Measurements from ENCODE around the gene CTPS1. TPM values are rescaled to one million over a fixed set of nuclear protein-coding genes. Genes with fewer than 3 reads are reported as not detected.

The CTPS1 gene
- total RNA-seq, 1 experiment from 2014 or later = 85.9 TPM

- no peaks in the 10 kb centered on the region for H3K4me1 Mint-ChIP-seq (ENCODE audit: low read depth, unreplicated experiment)
- H3K27me3 Mint-ChIP-seq (ENCODE audit: unreplicated experiment) = no peaks in the 10 kb centered on the region
- intact Hi-C loops (cut with micrococcal nuclease; ENCODE audit: unreplicated experiment) = no loop called here
- H3K9me3 Mint-ChIP-seq (ENCODE audit: low read depth, unreplicated experiment) = no peaks in the 10 kb centered on the region
- TF ChIP-seq, protein P1, sequence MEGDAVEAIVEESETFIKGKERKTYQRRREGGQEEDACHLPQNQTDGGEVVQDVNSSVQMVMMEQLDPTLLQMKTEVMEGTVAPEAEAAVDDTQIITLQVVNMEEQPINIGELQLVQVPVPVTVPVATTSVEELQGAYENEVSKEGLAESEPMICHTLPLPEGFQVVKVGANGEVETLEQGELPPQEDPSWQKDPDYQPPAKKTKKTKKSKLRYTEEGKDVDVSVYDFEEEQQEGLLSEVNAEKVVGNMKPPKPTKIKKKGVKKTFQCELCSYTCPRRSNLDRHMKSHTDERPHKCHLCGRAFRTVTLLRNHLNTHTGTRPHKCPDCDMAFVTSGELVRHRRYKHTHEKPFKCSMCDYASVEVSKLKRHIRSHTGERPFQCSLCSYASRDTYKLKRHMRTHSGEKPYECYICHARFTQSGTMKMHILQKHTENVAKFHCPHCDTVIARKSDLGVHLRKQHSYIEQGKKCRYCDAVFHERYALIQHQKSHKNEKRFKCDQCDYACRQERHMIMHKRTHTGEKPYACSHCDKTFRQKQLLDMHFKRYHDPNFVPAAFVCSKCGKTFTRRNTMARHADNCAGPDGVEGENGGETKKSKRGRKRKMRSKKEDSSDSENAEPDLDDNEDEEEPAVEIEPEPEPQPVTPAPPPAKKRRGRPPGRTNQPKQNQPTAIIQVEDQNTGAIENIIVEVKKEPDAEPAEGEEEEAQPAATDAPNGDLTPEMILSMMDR (IDR thresholded peaks at IDR 0.05; ENCODE audit: unreplicated experiment) = no peak
- no peak overlapping the region for H3K27ac Mint-ChIP-seq (ENCODE audit: unreplicated experiment)
- DNase-seq = no peak
- no peak overlapping the region for H3K4me3 Mint-ChIP-seq (ENCODE audit: low read depth, unreplicated experiment)
- no TSS peak for BruUV-seq (replicated peaks)
- peaks cover 45% of the 10 kb centered on the region for H3K36me3 Mint-ChIP-seq (ENCODE audit: insufficient read depth, unreplicated experiment)
- CTCF ChIA-PET = no interaction called here
Measured at GRCh38 chr1:41028034-41028642, 48.6 kb downstream of the CTPS1 start.

DNA sequence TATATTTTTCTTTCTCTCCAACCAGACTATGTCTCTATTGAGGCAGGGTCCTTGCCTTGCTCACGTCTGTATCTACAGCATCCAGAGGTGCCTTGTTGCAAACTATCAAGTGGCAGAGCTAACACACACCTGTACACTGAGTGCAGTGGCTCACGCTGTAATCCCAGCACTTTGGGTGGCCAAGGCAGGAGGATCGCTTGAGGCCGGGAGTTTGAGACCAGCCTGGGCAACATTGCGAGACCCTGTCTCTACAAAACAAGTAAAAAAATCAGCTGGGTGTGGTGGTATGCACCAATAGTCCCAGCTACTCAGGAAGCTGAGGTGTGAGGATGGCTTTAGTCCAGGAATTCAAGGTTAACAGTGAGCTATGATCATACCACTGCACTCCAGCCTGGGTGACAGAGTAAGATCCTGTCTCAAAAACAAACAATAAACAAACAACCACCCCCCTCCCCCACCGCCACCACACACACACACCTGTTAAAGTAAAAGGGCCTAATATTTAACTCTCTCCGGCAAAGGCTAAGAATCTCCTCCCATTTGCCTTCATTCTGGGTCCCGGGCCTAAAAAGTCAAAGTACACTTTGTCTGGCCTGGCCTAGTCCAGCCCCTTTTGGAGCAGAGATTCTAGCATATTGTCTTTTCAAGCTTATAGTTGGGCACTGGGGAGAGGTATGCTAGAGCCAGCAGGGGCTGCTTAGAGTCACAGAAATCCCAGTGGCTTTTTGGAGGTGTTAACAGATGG, 51.5 kb downstream of the CTPS1 start:
- H3K9me3 Mint-ChIP-seq (ENCODE audit: low read depth, unreplicated experiment) = no peaks in the 10 kb centered on the region
- no peak for DNase-seq
- no peak overlapping the region for H3K4me3 Mint-ChIP-seq (ENCODE audit: low read depth, unreplicated experiment)
- H3K27me3 Mint-ChIP-seq (ENCODE audit: unreplicated experiment) = no peaks in the 10 kb centered on the region
- no TSS peak for BruUV-seq (replicated peaks)
- intact Hi-C loops (cut with micrococcal nuclease; ENCODE audit: unreplicated experiment) = loop anchor here (10.0 kb wide), 1 partner anchor 94 kb away; no protein-coding TSS in a partner anchor
- no peak overlapping the region for H3K27ac Mint-ChIP-seq (ENCODE audit: unreplicated experiment)
- TF ChIP-seq, protein P1 (IDR thresholded peaks at IDR 0.05; ENCODE audit: unreplicated experiment) = no peak
- H3K4me1 Mint-ChIP-seq (ENCODE audit: low read depth, unreplicated experiment) = no peaks in the 10 kb centered on the region
- CTCF ChIA-PET = interaction anchor here (0.6 kb wide), 1 partner anchor 83 kb away, joined by 5 read pairs; no protein-coding TSS in a partner anchor
- peaks cover 39% of the 10 kb centered on the region for H3K36me3 Mint-ChIP-seq (ENCODE audit: insufficient read depth, unreplicated experiment)

GRCh38 chr1:41032147-41032546, 52.7 kb downstream of the CTPS1 start:
- Mint-ChIP-seq H3K36me3 (ENCODE audit: insufficient read depth, unreplicated experiment) (peaks cover 33% of the 10 kb centered on the region), H3K4me1 (ENCODE audit: low read depth, unreplicated experiment) (no peaks in the 10 kb centered on the region), H3K27me3 (ENCODE audit: unreplicated experiment) (no peaks in the 10 kb centered on the region), H3K9me3 (ENCODE audit: low read depth, unreplicated experiment) (no peaks in the 10 kb centered on the region), H3K4me3 (ENCODE audit: low read depth, unreplicated experiment) (no peak overlapping the region), H3K27ac (ENCODE audit: unreplicated experiment) (no peak overlapping the region)
- intact Hi-C loops (cut with micrococcal nuclease; ENCODE audit: unreplicated experiment) = loop anchor here (10.0 kb wide), 1 partner anchor 93 kb away; no protein-coding TSS in a partner anchor
- DNase-seq = no peak
- CTCF ChIA-PET = interaction anchor here (0.7 kb wide), 1 partner anchor 47 kb away, joined by 3 read pairs; no protein-coding TSS in a partner anchor
- TF ChIP-seq, protein P1 (IDR thresholded peaks at IDR 0.05; ENCODE audit: unreplicated experiment) = no peak
- BruUV-seq (replicated peaks) = no TSS peak

DNA sequence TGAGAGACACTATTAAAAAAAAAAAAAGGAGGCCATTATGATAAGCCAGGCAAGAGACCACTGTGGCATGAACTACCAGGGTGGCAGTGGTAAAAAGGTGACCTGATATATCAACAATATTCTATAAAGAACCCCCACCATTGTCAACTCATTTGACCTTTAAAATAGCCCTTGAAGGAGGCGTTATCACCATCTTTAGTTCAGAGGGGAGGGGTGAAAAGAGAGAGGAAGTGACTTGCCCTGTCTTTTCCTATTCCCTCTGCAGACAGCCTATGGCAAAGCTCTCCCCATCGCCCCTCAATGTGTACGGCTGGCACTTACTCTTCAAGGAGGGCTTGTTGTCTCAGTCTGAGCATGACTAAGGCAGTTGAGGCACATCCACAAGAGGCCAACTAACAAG, 53.8 kb downstream of the CTPS1 start:
- no peak overlapping the region for H3K27ac Mint-ChIP-seq (ENCODE audit: unreplicated experiment)
- DNase-seq = no peak
- H3K4me1 Mint-ChIP-seq (ENCODE audit: low read depth, unreplicated experiment) = no peaks in the 10 kb centered on the region
- peaks cover 23% of the 10 kb centered on the region for H3K36me3 Mint-ChIP-seq (ENCODE audit: insufficient read depth, unreplicated experiment)
- no peak overlapping the region for H3K4me3 Mint-ChIP-seq (ENCODE audit: low read depth, unreplicated experiment)
- BruUV-seq (replicated peaks) = no TSS peak
- H3K9me3 Mint-ChIP-seq (ENCODE audit: low read depth, unreplicated experiment) = no peaks in the 10 kb centered on the region
- CTCF ChIA-PET = interaction anchor here (0.7 kb wide), 1 partner anchor 139 kb away, joined by 4 read pairs; no protein-coding TSS in a partner anchor
- intact Hi-C loops (cut with micrococcal nuclease; ENCODE audit: unreplicated experiment) = loop anchor here (10.0 kb wide), 1 partner anchor 92 kb away; no protein-coding TSS in a partner anchor
- TF ChIP-seq, protein P1 (IDR thresholded peaks at IDR 0.05; ENCODE audit: unreplicated experiment) = no peak
- no peaks in the 10 kb centered on the region for H3K27me3 Mint-ChIP-seq (ENCODE audit: unreplicated experiment)

Measured in Calu3 (cell line).